Fibroblast of villous mesenchyme (primary cell): ENCODE results near the gene RGS19. TPM values are rescaled to one million over a fixed set of nuclear protein-coding genes. Genes with fewer than 3 reads are reported as not detected.
"Not testable (repeated sequence)": the region's sequence is repeated elsewhere in the genome, so short reads cannot be mapped to it uniquely, and the experiment has no call there.

Experiments
- DNase-seq: peaks from one replicate; pipeline ENCODE4 v3.0.0-alpha.2; 2010; ENCODE audit warnings: low read depth
- H3K4me3 ChIP-seq: 2 replicates; pipeline ENCODE4 v1.5.1; 2011; ENCODE audit warnings: low read depth, mild to moderate bottlenecking, low read length
- CTCF ChIP-seq: IDR thresholded peaks from 2 replicates; pipeline ENCODE4 v1.5.1; 2012; ENCODE audit warnings: low read depth, mild to moderate bottlenecking, low read length; ENCODE audit not compliant: insufficient read depth
- total RNA-seq: library from RNA; depleted of rRNA; stranded (reverse); fragments of >200 nt; gene quantifications from 2 replicates; pipeline ENCODE4 v1.2.3, GENCODE V29; 2012

RGS19 gene
- total RNA-seq, 1 donor = 13.0 TPM

- no peak overlapping the region for H3K4me3 ChIP-seq
- DNase-seq = no peak
- TF ChIP-seq CTCF = no peak
Measured at GRCh38 chr20:64091770-64092169, 12.5 kb upstream of the RGS19 start.

GRCh38 chr20:64091340-64091739 is 12.0 kb upstream of the RGS19 start:
- H3K4me3 ChIP-seq = no peak overlapping the region
- TF ChIP-seq CTCF = no peak

GRCh38 chr20:64090165-64090564 is 10.8 kb upstream of the RGS19 start:
- DNase-seq = no peak
- no peak overlapping the region for H3K4me3 ChIP-seq
- TF ChIP-seq CTCF = no peak

More at GRCh38 chr20:64091340-64091739, 12.0 kb upstream of the RGS19 start:
- DNase-seq = no peak

GRCh38 chr20:64088586-64088985 is 9.3 kb upstream of the RGS19 start:
- not testable (repeated sequence) for DNase-seq, H3K4me3 ChIP-seq

- H3K4me3 ChIP-seq, DNase-seq: not testable (repeated sequence)
Measured at GRCh38 chr20:64087226-64087825, 8.0 kb upstream of the RGS19 start.

- no peak overlapping the region for H3K4me3 ChIP-seq
- no peak for DNase-seq
- no peak for TF ChIP-seq CTCF
Measured at GRCh38 chr20:64086801-64087200, 7.5 kb upstream of the RGS19 start.

GRCh38 chr20:64084685-64085152 is 5.4 kb upstream of the RGS19 start:
- no peak for TF ChIP-seq CTCF

More at GRCh38 chr20:64084685-64085152, 5.4 kb upstream of the RGS19 start:
- DNase-seq = no peak
- H3K4me3 ChIP-seq = no peak overlapping the region
